Stimulated activated effector memory CD8-positive, alpha-beta T cell treated with anti-CD3 and anti-CD28 coated beads, Interleukin-12 subunit alpha, Interleukin-12 subunit beta, amount 100 ng/mL, for 72 hours (primary cell): Measurements from ENCODE around the gene SPRED1.
"Not testable (repeated sequence)": the region's sequence is repeated elsewhere in the genome, so short reads cannot be mapped to it uniquely, and the experiment has no call there.

ENCODE experiments used
- ATAC-seq: fragments of 150-1000 bp; cut with Tn5 transposase; 2 replicates; pipeline ENCODE4 v1.10.0; 2021
- DNase-seq, 2 donors: peaks; one replicate each; pipeline ENCODE4 v3.0.0; 2021 to 2022; ENCODE audit warnings: low spot score in 2 of 2
- H3K27ac Mint-ChIP-seq: one replicate; pipeline ENCODE4 v1.8.0; 2022; ENCODE audit warnings: mild to moderate bottlenecking, mixed read lengths
- H3K36me3 Mint-ChIP-seq: one replicate; pipeline ENCODE4 v1.8.0; 2022; ENCODE audit warnings: mild to moderate bottlenecking, mixed read lengths
- H3K4me1 Mint-ChIP-seq: one replicate; pipeline ENCODE4 v1.8.0; 2022; ENCODE audit warnings: mixed read lengths
- H3K4me3 Mint-ChIP-seq: one replicate; pipeline ENCODE4 v1.8.0; 2022; ENCODE audit warnings: mild to moderate bottlenecking, mixed read lengths
- H3K9me3 Mint-ChIP-seq: one replicate; pipeline ENCODE4 v1.8.0; 2022; ENCODE audit warnings: mixed read lengths

The SPRED1 gene

GRCh38 chr15:38257676-38258075 is 5.0 kb downstream of the SPRED1 start:
- ATAC-seq (no peak), DNase-seq (no peak)
- Mint-ChIP-seq H3K9me3 (no peaks in the 10 kb centered on the region), H3K4me1 (peaks cover 18% of the 10 kb centered on the region), H3K36me3 (no peaks in the 10 kb centered on the region), H3K4me3 (no peak overlapping the region), H3K27ac (no peak overlapping the region)

DNA sequence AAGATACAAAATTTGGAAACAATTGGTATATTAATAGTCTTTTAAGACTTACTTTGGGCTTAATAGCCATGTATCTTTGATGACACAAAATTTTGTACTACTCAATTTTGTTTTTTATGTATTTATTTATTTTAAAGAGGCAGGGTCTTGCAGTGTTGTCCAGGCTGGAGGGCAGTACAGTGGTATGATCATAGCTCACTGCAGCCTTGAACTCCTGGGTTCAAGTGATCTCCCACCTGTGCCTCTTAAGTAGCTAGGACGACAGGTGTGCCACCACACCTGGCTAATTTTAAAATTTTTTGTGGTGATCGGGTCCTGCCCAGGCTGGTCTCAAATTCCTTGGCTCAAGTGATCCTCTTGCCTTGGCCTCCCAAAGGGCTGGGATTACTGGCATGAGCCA is 6.5 kb downstream of the SPRED1 start:
- no peak for ATAC-seq
- H3K4me1 Mint-ChIP-seq: peaks cover 7% of the 10 kb centered on the region
- no peaks in the 10 kb centered on the region for H3K36me3 Mint-ChIP-seq
- no peak for DNase-seq
- no peak overlapping the region for H3K27ac Mint-ChIP-seq
- H3K9me3 Mint-ChIP-seq: no peaks in the 10 kb centered on the region
- no peak overlapping the region for H3K4me3 Mint-ChIP-seq

GRCh38 chr15:38260077-38260476 is 7.4 kb downstream of the SPRED1 start:
- ATAC-seq (no peak), DNase-seq (no peak)
- Mint-ChIP-seq H3K4me1 (no peaks in the 10 kb centered on the region), H3K36me3 (no peaks in the 10 kb centered on the region), H3K9me3 (no peaks in the 10 kb centered on the region), H3K4me3 (no peak overlapping the region), H3K27ac (no peak overlapping the region)

DNA sequence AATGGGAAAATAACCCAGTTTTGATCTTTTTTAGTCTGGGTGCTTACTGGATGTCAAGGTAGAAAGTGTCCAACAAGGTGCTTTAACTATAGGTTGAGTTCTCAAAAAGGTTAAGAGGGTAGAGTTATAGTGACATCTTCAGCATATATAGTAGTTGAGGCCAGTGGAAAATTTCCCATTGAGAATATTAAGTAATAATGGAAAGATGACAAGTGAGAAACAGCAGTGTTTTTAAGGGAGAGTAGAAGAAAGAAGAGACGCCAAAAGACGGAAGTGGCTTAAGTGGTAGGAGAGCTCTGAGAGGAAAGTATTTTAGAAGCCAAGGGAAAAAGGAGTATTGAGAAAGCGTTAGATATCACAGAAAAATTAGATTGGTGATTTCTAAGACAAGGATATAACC is 10.6 kb downstream of the SPRED1 start:
- DNase-seq (no peak), ATAC-seq (no peak)
- Mint-ChIP-seq H3K4me1 (no peaks in the 10 kb centered on the region), H3K9me3 (no peaks in the 10 kb centered on the region), H3K36me3 (no peaks in the 10 kb centered on the region), H3K4me3 (no peak overlapping the region), H3K27ac (no peak overlapping the region)

- no peak overlapping the region for H3K27ac Mint-ChIP-seq
- no peaks in the 10 kb centered on the region for H3K9me3 Mint-ChIP-seq
- no peak for ATAC-seq
- no peak overlapping the region for H3K4me3 Mint-ChIP-seq
- H3K4me1 Mint-ChIP-seq: no peaks in the 10 kb centered on the region
- DNase-seq: no peak
- no peaks in the 10 kb centered on the region for H3K36me3 Mint-ChIP-seq
Measured at GRCh38 chr15:38263996-38264395, 11.4 kb downstream of the SPRED1 start.

- H3K36me3 Mint-ChIP-seq: no peaks in the 10 kb centered on the region
- H3K4me1 Mint-ChIP-seq: no peaks in the 10 kb centered on the region
- H3K9me3 Mint-ChIP-seq: no peaks in the 10 kb centered on the region
- ATAC-seq (no peak), DNase-seq (no peak)
- no peak overlapping the region for H3K27ac Mint-ChIP-seq
- no peak overlapping the region for H3K4me3 Mint-ChIP-seq
Measured at GRCh38 chr15:38266247-38266986, 13.8 kb downstream of the SPRED1 start.

GRCh38 chr15:38267421-38268022 is 14.9 kb downstream of the SPRED1 start:
- Mint-ChIP-seq H3K27ac (no peak overlapping the region), H3K36me3 (no peaks in the 10 kb centered on the region), H3K4me1 (no peaks in the 10 kb centered on the region), H3K9me3 (no peaks in the 10 kb centered on the region), H3K4me3 (no peak overlapping the region)
- no peak for DNase-seq
- ATAC-seq: no peak

DNA sequence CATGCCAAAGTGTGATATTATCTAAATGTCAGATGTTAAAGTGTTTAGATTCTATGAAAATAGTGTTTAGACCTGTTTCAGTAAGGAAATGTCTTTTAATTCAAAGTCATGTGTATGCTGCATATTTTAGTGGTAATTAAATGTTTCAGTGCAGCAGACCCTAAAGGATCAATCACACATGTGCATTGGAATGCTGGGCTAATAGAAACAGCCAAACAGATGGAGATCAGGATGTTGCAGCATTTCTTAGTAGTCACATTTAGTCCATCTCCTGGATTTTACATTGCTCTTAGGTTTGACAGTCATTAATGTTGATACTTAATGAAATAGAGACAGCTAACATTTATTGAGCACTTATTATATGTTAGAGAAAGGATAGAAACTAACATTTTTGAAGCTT is 18.5 kb downstream of the SPRED1 start:
- Mint-ChIP-seq H3K4me1 (no peaks in the 10 kb centered on the region), H3K36me3 (no peaks in the 10 kb centered on the region), H3K27ac (no peak overlapping the region), H3K4me3 (no peak overlapping the region), H3K9me3 (no peaks in the 10 kb centered on the region)
- no peak for DNase-seq
- ATAC-seq: no peak

DNA sequence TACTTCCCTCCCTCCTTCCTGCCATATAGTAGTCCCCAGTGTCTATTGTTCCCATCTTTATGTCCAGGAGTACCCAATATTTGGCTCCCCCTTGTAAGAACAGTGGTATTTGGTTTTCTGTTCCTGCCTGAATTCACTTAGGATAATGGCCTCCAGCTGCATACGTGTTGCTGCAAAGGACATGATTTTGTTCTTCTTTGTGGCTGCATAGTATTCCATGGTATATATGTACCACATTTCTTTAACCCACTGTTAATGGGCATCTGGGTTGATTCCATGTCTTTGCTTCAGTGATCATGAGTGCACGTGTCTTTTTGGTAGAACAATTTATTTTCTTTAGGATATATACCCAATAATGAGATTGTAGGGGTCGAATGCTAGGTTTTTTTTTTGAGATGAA is 19.3 kb downstream of the SPRED1 start:
- Mint-ChIP-seq H3K4me1 (no peaks in the 10 kb centered on the region), H3K36me3 (no peaks in the 10 kb centered on the region), H3K9me3 (no peaks in the 10 kb centered on the region), H3K4me3 (no peak overlapping the region), H3K27ac (no peak overlapping the region)
- no peak for DNase-seq
- ATAC-seq: no peak

DNA sequence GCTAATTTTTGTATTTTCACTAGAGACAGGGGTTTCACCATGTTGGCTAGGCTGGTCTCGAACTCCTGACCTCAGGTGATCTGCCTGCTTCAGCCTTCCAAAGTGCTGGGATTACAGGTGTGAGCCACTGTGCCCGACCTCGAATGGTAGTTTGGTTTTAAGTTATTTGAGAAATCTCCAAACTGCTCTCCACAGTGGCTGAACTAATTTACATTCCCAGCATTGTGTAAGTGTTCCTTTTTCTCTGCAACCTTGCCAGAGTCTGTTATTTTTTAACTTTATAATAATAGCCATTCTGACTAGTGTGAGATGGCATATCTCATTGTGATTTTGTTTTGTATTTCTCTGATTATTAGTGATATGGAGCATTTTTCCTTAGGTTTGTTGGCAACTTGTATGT is 19.8 kb downstream of the SPRED1 start:
- not testable (repeated sequence) for H3K36me3 Mint-ChIP-seq, H3K4me3 Mint-ChIP-seq, DNase-seq, H3K4me1 Mint-ChIP-seq, ATAC-seq, H3K27ac Mint-ChIP-seq, H3K9me3 Mint-ChIP-seq

DNA sequence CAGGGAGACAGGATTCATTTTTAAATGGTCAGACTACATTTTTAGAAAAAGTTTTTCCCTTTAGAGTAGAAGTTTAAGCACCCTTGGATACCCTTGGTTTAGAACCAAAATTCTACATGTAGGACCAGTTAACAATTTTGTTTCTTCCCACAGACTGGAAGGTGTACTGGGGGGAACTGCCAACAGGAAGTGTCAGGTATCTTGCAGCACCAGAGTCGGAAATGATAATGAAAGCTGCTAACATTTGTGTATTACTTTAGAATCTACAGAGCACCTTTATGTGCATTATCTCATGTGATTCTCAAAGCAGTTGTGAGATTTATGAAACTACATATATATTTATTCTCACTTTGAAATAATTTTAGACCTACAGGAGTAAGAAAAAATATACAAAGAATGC is 21.5 kb downstream of the SPRED1 start:
- DNase-seq (no peak), ATAC-seq (no peak)
- no peaks in the 10 kb centered on the region for H3K9me3 Mint-ChIP-seq
- H3K4me1 Mint-ChIP-seq: no peaks in the 10 kb centered on the region
- H3K4me3 Mint-ChIP-seq: no peak overlapping the region
- H3K27ac Mint-ChIP-seq: no peak overlapping the region
- H3K36me3 Mint-ChIP-seq: no peaks in the 10 kb centered on the region

- no peaks in the 10 kb centered on the region for H3K4me1 Mint-ChIP-seq
- no peaks in the 10 kb centered on the region for H3K36me3 Mint-ChIP-seq
- H3K4me3 Mint-ChIP-seq: no peak overlapping the region
- no peak for DNase-seq
- H3K9me3 Mint-ChIP-seq: no peaks in the 10 kb centered on the region
- no peak overlapping the region for H3K27ac Mint-ChIP-seq
- no peak for ATAC-seq
Measured at GRCh38 chr15:38275959-38276358, 23.3 kb downstream of the SPRED1 start.

- not testable (repeated sequence) for ATAC-seq, H3K4me3 Mint-ChIP-seq, H3K36me3 Mint-ChIP-seq, DNase-seq, H3K27ac Mint-ChIP-seq, H3K4me1 Mint-ChIP-seq, H3K9me3 Mint-ChIP-seq
Measured at GRCh38 chr15:38277281-38277680, 24.6 kb downstream of the SPRED1 start.

GRCh38 chr15:38281031-38281430 is 28.4 kb downstream of the SPRED1 start:
- no peaks in the 10 kb centered on the region for H3K4me1 Mint-ChIP-seq
- no peak for DNase-seq
- H3K9me3 Mint-ChIP-seq: no peaks in the 10 kb centered on the region
- H3K36me3 Mint-ChIP-seq: no peaks in the 10 kb centered on the region
- H3K27ac Mint-ChIP-seq: no peak overlapping the region
- H3K4me3 Mint-ChIP-seq: no peak overlapping the region
- no peak for ATAC-seq

DNA sequence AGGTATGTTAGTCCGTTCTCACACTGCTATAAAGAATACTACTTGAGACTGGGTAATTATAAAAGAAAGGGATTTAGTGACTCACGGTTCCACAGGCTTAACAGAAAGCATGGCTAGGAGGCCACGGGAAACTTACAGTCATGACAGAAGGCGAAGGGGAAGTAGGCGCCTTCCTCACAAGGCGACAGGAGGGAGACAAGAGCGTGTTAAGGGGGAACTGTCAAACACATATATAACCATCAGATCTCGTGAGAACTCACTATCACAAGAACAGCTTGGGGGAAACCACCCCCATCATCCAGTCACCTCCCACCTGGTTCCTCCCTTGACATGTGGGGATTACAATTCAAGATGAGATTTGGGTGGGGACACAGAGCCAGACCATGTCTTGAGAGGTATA is 30.4 kb downstream of the SPRED1 start:
- Mint-ChIP-seq H3K27ac (no peak overlapping the region), H3K36me3 (no peaks in the 10 kb centered on the region), H3K9me3 (no peaks in the 10 kb centered on the region), H3K4me1 (no peaks in the 10 kb centered on the region), H3K4me3 (no peak overlapping the region)
- DNase-seq (no peak), ATAC-seq (no peak)

DNA sequence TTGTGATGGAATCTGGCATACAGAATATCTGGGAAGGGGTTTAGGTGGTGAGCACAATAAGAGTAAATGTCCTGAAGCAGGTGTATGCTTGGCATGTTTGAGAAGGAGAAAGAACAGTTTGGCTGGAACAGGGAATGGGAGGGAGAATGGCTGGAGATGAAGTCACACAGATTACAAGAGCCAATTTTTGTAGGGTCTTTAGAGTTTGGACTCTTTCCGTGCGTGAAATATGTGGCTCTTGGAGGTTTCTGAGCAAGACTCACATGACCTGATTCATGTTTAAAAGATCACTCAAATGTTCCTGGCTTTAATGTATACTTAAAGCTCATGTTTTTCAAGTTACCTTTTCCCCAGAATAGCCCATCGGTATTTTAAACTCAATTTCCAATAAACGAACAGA is 32.8 kb downstream of the SPRED1 start:
- no peak overlapping the region for H3K4me3 Mint-ChIP-seq
- no peak overlapping the region for H3K27ac Mint-ChIP-seq
- no peak for ATAC-seq
- H3K9me3 Mint-ChIP-seq: no peaks in the 10 kb centered on the region
- DNase-seq: no peak
- H3K36me3 Mint-ChIP-seq: no peaks in the 10 kb centered on the region
- no peaks in the 10 kb centered on the region for H3K4me1 Mint-ChIP-seq
